Measurements from ENCODE around the gene CEP128. TPM values are rescaled to one million over a fixed set of nuclear protein-coding genes. Genes with fewer than 3 reads are reported as not detected.

The CEP128 gene
- total and polyA plus RNA-seq, 2 experiments from 2014 or later, result 7.3 to 14.3 TPM

DNA sequence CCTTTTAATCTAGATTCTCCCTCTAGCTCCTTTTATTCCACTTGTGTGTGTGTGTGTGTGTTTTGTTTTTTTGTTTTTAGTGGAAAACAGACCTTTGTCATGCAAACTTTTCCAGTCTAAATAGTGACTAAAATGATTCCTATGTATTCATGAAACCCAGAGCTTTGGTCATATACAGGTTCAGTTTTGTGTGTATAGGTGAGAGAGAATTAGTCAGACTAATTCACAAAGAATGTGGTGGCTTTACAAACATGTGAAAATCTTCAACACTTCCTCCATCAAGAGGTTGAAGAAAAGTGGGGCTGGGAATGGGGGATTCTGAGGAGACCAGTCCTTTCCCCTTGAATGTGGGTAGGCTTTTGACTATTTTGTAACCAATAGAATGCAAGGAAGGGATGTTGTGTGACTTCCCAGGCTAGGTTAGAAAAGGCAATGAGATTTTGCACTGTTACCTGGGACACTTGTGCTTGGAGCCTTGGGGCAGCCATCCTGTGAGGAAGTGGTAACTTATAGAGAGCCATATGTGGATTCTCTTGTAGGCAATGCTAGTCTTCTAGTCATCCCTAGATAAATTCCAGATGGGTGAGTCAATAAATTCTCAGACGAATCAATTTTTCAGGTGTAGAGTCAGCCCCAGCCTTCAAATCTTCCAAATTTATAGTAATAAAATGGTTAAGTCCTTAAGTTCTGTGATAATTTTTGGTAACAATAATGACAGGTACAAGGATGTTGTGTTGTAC is 236.1 kb downstream of the CEP128 start:
- TF ChIP-seq, protein P1, sequence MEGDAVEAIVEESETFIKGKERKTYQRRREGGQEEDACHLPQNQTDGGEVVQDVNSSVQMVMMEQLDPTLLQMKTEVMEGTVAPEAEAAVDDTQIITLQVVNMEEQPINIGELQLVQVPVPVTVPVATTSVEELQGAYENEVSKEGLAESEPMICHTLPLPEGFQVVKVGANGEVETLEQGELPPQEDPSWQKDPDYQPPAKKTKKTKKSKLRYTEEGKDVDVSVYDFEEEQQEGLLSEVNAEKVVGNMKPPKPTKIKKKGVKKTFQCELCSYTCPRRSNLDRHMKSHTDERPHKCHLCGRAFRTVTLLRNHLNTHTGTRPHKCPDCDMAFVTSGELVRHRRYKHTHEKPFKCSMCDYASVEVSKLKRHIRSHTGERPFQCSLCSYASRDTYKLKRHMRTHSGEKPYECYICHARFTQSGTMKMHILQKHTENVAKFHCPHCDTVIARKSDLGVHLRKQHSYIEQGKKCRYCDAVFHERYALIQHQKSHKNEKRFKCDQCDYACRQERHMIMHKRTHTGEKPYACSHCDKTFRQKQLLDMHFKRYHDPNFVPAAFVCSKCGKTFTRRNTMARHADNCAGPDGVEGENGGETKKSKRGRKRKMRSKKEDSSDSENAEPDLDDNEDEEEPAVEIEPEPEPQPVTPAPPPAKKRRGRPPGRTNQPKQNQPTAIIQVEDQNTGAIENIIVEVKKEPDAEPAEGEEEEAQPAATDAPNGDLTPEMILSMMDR (IDR thresholded peaks at IDR 0.05; ENCODE audit: low read depth, low read length), result no peak
- H3K9me3 ChIP-seq (ENCODE audit: low read depth), result no peaks in the 10 kb centered on the region
- no peak for DNase-seq (ENCODE audit: low read depth in 1 of 2, low spot score in 1 of 2)

DNA sequence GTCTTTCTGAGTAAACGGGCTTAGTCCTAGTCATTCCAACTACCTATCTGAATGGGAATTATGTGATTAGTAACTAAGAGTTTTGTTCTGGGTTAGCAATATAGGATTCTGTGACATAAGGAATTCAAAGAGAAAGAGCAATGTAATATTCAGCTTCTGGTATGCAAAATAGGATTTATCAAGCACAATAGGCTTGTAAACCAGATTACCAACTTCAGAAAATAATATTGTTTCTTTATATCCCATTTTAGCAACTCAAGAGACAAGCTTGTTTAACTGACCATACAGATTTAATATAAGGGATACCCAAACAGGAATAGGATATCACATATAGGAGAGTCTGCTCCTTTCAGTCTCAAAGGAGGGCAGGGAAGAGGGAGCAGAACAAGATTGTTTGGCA is 240.9 kb downstream of the CEP128 start:
- TF ChIP-seq, protein P1 (IDR thresholded peaks at IDR 0.05; ENCODE audit: low read depth, low read length), result no peak
- Histone ChIP-seq H3K27ac (no peak overlapping the region), H3K36me3 (no peaks in the 10 kb centered on the region), H3K4me3 (no peak overlapping the region), H3K27me3 (no peaks in the 10 kb centered on the region), H3K4me1 (ENCODE audit: low read depth) (no peaks in the 10 kb centered on the region), H3K9me3 (ENCODE audit: low read depth) (no peaks in the 10 kb centered on the region)
- DNase-seq (ENCODE audit: low read depth in 1 of 2, low spot score in 1 of 2), result no peak

More for the DNA sequence above, 236.1 kb downstream of the CEP128 start:
- Histone ChIP-seq H3K4me3 (no peak overlapping the region), H3K27ac (no peak overlapping the region), H3K4me1 (ENCODE audit: low read depth) (no peaks in the 10 kb centered on the region), H3K27me3 (no peaks in the 10 kb centered on the region), H3K36me3 (no peaks in the 10 kb centered on the region)

- Histone ChIP-seq H3K27me3 (no peaks in the 10 kb centered on the region), H3K4me3 (no peak overlapping the region), H3K27ac (no peak overlapping the region), H3K4me1 (ENCODE audit: low read depth) (no peaks in the 10 kb centered on the region), H3K9me3 (ENCODE audit: low read depth) (no peaks in the 10 kb centered on the region), H3K36me3 (no peaks in the 10 kb centered on the region)
- TF ChIP-seq, protein P1 (IDR thresholded peaks at IDR 0.05; ENCODE audit: low read depth, low read length), result no peak
- no peak for DNase-seq (ENCODE audit: low read depth in 1 of 2, low spot score in 1 of 2)
Measured at GRCh38 chr14:80699861-80700260, 241.7 kb downstream of the CEP128 start.

DNA sequence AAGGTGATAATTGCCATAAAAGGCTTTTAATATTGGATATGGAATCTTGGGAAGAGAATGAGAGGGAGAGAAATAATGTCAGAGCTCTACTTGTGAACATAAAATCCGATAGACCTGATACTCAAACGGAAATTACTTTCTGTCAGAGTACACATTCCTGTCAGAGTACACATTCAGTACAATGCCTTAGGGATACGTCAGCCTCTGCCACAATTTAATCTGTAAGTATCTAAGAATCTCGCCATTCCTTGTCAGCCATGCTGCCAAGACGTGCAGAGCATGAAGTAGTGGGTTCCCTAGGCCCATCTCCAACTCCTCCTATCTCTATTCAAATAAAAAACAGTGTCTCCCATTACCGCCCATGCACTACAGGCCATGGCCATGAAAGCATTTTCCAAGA is 242.6 kb downstream of the CEP128 start:
- DNase-seq (ENCODE audit: low read depth in 1 of 2, low spot score in 1 of 2), result no peak
- Histone ChIP-seq H3K9me3 (ENCODE audit: low read depth) (no peaks in the 10 kb centered on the region), H3K4me3 (no peak overlapping the region), H3K27me3 (no peaks in the 10 kb centered on the region), H3K4me1 (ENCODE audit: low read depth) (no peaks in the 10 kb centered on the region), H3K27ac (no peak overlapping the region), H3K36me3 (no peaks in the 10 kb centered on the region)
- TF ChIP-seq, protein P1 (IDR thresholded peaks at IDR 0.05; ENCODE audit: low read depth, low read length), result no peak

DNA sequence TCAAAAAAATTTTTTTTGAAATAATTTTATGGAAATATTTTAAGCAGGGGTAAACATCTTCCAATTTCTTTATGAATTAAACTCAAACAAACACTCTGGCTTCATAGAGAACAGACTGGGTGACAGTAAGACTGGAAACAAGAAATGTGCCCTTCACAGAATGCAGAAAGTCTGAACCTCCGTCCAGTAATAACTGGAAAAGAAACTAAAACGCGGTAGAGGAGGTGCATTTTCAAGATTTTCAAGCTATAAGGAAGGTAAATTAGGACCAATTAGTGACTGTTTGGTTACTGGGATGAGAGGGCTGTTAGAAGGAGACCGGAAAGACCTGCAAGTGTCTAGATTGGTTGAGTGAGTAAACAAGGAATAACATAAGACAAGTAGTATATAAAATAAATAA is 245.7 kb downstream of the CEP128 start:
- H3K36me3 ChIP-seq, result no peaks in the 10 kb centered on the region
- no peaks in the 10 kb centered on the region for H3K27me3 ChIP-seq
- H3K27ac ChIP-seq, result no peak overlapping the region
- no peaks in the 10 kb centered on the region for H3K9me3 ChIP-seq (ENCODE audit: low read depth)
- TF ChIP-seq, protein P1 (IDR thresholded peaks at IDR 0.05; ENCODE audit: low read depth, low read length), result no peak
- H3K4me1 ChIP-seq (ENCODE audit: low read depth), result no peaks in the 10 kb centered on the region
- no peak for DNase-seq (ENCODE audit: low read depth in 1 of 2, low spot score in 1 of 2)
- no peak overlapping the region for H3K4me3 ChIP-seq
